GM18526 (cell line): ENCODE data around the gene HNRNPA3.

Experiments used
- POLR2A ChIP-seq: IDR thresholded peaks from 3 replicates; pipeline ENCODE4 v1.6.1; 2011; ENCODE audit not compliant: insufficient read length; ENCODE audit errors: extremely low read depth

HNRNPA3 gene

GRCh38 chr2:177273408-177273807, 60.8 kb downstream of the HNRNPA3 start:
- no peak for TF ChIP-seq POLR2A
